ENCODE results near the gene ZNF865.
A peak's percentile ranks its signal among the peaks of the same experiment; 100 is the strongest.
"Not testable (repeated sequence)": the region's sequence is repeated elsewhere in the genome, so short reads cannot be mapped to it uniquely, and the experiment has no call there.

Gene ZNF865

DNA sequence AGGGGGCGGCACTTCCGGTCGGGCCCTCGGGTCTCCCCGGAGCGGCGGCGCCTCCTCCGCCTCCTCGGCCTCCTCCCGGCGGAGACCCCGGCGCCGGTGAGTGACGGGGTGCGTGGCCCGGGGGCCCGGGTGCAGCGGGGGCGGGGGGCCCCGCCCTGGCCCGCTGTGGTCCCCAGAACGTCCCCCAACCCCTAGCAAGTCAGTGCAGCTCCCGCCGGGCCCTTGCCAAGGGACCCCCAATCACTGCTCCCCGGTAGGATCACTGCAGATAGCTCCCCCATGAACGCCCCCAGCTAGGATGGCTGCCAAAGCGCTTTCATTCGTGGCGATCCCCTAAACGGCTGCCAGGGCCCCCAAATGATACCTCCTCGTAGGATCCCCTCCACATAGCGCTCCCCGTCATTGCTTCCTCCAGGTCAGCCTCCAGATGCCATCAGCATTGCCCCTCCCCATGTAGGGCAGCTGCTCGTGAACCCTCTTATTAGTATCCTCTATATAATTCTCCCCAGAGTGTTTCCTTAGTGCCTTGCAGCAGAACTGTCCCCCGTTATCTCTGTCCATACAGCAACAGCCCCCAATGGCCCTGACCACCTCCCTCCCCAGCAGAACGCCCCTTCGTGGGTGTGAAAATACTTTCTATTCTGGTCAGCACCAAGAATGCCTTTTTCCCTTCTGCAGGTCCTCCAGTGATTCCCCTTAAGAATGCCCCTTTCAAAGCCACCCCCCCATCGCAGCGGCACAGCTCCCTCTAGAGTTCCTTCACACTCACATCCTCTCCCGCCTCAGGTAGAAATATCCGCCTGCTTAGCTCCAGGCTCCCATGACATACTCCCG lies at the start of gene ZNF865:
Gene ZNF865 (plus strand): TSS at position 11 of the 834 bp plus-strand sequence. CDS start 7,972 bp downstream, outside the sequence.
- DNase-seq: peak; percentile 68

DNA sequence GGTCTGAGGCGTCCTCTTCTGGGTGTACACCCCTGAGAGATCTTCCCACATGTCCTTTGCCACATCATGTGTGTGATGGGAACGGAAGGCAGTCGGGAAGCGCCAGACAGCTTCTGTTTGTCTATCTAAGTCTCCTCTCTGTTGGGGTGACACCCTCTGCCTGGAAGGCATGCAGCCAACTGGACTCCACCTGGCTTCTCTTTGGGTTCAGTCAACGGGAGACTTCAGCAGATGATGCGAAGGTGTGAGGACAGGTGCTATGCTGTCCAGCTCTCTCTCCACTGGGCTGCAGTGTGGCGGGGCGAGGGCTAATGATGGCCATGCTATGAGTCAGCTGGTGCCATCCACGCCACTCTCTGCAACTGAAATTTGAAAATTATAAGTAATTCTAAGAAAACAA lies 45.8 kb upstream of the ZNF865 start:
- DNase-seq: no peak

DNA sequence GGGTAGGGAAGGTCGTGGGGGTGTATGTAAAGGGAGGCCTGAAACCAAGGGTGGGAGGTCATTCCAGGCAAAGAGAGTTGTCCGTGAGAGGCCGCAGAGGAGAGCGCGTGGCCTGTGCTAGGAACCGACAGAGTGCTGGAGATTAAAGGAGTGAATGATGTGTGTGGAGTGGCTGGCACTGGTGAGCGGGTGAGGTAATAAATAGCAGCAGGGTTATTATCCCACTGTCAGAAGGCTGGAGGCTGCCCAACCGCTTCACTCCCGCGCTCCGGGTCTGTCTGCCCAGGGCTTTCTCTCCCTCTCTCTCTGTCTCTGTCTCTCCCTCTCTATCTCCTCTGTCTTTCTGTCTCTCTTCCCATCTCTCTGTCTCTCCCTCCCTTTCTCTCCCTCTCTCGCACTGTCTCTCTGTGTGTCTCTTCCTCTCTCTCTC lies 42.2 kb upstream of the ZNF865 start:
- DNase-seq: no peak

DNA sequence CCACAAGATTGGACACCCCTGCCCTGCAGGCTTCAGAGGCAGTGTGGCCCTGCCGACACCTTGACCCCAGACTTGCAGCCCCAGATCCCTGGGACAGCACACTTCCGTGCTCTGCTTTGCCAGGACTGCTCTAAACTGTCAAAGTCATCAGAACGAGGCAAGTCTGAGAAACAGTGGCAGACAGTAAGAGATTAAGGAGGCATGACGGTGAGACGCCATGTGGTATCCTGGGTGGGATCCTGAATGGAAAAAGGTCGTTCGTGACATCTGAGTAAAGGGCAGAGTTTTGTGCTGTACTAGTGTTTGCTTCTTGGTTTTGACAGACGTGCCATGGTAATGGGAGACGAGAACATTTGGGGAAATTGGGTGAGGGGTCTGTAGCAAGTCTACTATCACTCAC lies 38.6 kb upstream of the ZNF865 start:
- DNase-seq: no peak

DNA sequence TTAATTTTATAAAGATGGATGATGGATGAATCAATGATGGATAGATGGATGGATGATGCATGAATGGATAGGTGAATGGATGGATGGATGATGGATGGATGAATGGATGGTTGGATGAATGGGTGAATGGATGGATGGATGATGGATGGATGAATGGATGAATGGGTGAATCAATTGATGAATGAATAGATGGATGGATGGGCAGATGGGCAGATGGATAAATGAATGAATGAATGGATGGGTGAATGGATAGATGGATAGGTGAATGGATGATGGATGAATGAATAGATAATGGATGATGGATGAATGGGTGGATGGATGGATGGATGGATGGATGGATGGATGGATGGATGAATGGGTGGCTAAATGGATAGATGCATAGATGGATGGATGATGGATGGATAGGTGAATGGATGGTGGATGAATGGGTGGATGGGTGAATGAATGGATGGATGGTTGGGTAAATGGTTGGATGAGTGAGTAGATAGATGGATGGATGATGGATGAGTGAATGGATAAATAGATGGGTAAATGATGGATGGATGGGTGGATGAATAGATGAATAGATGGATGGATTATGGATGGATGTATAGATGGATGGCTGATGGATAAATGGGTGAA lies 37.6 kb upstream of the ZNF865 start:
- DNase-seq: no peak

DNA sequence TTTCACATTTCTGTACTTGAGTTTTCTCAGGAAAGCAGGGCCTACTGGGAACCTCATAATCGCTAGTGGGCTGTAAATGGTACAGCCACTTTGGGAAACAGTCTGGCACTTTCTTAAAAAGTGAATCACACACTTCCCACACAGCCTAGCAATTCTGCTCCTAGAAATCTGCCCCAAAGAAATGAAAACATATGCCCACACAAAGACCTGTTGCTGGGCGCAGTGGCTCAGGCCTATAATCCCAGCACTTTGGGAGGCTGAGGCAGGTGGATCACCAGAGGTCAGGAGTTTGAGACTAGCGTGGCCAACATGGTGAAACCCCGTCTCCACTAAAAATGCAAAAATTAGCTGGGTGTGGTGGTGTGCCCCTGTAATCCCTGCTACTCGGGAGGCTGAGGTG lies 36.0 kb upstream of the ZNF865 start:
- DNase-seq: not testable (repeated sequence)

DNA sequence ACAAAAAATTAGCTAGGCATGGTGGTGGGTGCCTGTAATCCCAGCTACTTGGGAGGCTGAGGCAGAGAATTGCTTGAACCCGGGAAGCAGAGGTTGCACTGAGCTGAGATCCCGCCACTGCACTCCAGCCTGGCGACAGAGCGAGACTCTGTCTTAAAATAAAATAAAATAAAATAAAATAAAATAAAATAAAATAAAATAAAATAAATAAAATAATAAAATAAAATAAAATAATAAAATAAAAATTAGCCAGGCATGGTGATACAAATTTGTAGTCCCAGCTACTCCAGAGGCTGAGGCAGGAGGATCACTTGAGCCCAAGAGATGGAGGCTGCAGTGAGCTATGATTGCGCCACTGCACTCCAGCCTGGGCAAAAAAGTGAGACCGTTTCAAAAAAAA lies 31.5 kb upstream of the ZNF865 start:
- not testable (repeated sequence) for DNase-seq

DNA sequence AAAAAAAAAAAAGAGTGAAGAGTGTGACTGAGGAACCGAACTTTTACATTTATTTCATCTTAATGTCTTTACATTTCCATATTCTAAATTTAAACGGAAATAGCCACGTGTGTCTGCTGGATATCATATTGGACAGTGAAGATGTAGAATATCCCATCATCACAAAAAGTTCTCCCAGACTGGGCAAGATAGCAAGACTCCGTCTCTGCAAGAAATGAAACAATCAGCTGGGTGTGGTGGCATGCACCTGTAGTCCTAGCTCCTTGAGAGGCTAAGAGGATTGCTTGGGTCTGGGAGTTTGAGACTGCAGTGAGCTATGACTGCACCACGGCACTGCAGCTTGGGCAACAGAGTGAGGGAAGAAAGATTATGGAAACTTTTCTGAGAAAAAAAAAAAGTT lies 28.7 kb upstream of the ZNF865 start:
- DNase-seq: no peak

DNA sequence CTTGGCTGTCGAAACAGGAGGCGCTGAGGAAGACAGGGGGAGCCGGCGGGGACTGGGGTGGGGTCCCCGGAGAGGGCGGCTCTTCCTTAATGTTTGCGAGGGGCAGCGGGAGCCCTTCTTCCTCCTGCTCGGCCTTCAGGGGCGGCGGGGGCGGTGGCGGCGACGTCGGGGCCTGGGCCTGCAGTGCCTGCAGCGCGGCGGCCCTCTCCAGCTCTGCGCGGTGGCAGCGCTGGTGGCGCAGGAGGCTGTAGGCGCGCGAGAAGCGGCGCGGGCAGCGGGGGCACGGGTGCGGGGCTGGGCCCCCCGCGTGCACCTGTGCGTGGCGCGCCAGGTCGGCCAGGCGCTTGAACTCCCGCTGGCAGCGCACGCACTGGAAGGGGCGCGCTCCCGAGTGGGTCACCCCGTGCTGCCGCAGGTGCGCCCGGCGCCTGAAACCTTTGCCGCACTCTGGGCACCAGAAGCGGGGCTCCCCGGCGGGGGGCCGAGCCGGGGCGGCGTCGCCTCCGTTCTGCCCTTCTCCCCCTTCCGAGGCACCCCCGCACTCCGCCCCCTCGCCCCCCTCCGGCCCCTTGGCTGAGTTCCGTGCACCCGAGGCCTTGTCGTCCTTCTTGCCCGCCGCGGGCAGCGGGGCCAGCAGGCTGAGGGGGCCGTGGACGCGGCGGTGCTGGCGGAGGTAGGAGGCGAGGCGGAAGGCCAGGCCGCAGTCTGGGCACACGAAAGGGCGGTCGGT lies 27.3 kb upstream of the ZNF865 start:
- no peak for DNase-seq

DNA sequence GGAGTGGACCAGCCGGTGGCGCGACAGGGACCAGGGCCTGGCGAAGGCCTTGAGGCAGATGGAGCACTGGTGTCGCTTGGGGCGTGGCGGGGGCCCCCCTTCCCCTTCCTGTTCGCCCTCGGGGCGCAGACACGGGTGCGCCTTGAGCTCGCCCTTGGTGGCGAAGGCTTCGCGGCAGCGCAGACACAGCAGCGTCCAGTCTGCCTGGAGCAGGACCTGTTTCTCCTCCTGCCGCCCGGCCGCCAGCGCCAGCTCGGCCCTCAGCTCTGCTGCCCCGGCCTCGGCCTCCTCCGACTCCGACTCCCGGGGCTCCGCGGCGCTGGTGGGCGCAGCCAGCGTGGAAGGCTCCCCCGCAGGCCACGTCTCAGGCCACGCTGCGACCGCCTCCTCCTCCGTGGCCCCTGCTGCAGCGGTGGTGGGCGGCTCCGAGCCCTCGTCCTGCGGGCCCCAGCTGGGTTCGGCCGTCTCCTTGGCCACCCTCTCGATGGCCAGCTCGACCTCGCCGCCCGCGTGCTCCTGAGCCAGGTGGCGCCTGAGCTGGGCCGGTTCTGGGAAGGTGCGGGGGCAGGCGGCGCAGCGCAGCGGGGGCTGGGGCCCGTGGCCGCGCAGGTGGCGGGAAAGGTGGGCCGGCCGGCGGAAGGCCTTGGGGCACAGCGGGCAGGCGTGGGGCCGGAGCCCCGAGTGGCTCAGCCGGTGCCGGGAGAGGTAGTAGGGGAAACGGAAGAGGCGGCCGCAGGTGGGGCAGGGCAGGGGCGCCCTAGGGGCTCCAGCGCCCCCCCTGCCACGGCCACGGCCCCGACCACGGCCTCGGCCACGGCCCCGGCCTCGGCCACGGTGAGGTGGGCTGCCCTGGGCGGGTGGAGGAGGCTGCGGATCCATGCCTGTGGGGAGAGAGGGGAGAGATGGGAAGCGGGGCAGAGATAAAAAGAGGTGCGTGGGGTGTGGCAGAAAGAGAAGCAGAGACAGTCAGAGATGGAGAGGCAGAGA lies 26.4 kb upstream of the ZNF865 start:
- no peak for DNase-seq

DNA sequence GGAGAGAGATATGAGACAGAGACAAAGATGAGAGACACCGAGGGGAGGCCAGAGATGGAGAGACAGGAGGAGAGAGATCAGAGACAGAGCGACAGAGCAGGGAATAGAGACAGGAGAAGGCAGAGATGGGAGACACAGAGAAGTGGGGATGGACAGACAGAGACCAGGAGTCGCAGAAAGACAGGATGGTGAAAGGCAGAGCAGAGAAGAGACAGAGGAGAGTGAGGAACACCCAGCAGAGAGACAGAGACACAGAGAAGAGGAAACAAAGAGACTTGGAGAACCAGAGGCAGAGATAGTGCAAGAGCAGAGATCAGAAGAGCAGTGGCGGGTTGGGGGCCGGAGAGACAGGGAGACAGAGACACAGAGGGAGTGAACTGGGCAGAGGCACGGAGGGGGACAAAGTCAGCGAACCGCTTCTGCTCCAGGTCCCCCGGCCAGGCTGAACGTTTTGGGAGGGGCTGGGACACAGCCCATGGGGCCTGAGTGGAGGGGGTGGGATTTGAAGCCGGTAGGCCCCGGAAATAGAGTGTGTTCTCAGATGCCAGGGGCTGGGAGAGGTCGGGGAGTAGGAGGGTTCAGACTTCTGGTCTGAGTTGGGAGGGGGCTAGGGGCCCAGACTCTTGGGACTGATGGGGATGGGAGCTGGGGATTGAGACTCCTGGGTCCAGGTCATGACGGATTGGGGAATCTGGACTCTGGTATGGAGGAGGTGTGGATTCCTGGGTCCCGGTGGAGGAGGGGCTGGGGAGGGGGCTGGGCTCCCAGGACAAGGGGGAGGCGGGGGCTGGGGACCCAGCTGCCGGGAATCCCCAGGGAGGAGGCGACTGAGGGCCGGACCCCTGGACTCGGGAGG lies 25.5 kb upstream of the ZNF865 start:
- DNase-seq: no peak

DNA sequence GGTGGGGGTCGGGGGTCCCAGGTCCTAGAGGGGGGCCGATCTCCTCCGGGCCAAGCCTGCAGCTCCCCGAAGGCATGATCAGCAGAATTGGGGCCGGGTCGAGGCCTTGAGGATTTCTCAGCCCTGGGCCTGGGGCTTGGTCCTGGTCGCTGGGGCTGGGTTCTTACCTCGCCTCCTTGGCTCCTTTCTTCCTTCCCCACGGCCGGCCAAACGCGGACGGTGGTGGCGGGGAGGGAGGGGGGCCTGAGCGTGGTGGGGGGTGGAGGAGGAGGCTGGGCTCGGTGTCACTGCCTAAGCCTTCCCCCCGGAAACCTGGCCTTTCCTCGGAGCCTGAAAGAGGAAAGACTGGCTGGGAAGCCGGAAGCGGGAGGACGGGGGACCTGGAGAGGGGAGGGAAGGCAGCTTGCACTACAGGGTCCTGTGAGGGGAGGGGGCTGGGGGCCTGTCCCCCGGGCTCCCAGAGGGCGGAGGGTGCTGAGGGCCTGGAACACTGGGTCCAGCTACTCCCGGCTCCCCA lies 24.8 kb upstream of the ZNF865 start, which contains the start of gene ZNF579:
Gene ZNF579 (minus strand): TSS at position 221 of the 517 bp plus-strand sequence. CDS start 1,209 bp downstream, outside the sequence.
- peak; percentile 87 for DNase-seq

DNA sequence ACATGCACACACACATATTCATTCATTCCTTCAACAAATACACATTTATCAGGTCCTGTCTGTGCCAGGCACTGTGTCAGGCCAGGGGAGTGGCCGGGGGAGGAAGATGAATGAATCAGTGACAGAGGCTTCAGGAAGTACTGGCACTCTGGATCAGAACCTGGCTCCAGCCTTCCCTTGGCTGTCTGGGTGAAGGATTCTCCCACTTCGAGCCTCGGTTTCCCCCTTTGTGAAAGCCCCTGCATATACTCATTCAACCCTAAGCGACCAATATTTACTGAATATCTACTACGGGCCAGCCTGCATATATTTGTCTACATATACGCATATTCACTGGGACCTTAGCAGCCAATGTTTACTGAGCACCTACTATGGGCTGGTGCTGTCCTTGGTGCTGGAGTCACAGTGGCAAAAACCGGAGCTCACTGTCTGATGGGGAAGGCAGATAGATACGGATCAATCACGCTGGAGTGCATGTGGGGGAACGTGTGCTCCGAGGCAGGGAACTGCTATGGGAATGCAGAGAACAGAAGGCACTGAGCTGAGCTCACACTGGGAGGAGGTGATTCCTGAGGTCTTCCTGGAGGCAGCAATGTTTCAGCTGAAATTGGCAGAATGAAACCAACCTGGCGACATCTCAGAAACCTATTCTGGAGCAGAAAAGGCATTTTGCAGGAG lies 24.2 kb upstream of the ZNF865 start:
- DNase-seq: no peak

DNA sequence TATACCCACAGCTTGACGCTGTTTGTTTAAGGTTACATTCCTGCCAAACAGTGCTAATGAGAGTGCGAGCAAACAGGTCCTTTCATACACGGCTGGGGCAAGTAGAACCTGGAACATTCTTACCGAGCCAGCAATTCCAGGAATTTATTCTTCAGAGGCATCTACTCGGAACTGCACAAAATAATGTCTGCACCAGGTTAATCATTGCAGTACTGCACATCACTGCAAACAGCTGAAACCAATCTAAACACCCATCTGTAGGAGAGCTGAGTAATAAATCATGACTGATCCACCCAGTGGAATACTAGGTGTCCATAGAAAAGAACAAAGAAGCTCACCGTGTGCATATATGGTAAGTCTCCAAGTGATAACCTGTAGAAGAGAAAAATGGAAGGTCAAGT lies 23.6 kb upstream of the ZNF865 start:
- DNase-seq: peak; percentile 6

DNA sequence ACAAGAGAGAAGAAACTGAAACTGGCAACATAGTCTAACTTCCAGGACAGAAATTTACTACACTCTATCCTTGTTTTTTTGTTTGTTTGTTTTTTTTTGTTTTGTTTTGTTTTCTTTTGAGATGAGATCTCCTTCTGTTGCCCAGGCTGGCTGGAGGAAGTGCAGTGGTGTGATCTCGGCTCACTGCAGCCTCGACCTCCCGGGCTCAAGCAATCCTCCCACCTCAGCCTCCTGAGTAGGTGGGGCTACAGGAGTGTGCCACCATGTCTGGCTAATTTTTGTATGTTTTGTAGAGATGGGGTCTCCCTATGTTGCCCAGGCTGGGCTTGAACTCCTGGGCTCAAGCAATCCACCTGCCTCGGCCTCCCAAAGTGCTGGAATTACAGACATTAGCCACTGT lies 23.2 kb upstream of the ZNF865 start:
- not testable (repeated sequence) for DNase-seq

DNA sequence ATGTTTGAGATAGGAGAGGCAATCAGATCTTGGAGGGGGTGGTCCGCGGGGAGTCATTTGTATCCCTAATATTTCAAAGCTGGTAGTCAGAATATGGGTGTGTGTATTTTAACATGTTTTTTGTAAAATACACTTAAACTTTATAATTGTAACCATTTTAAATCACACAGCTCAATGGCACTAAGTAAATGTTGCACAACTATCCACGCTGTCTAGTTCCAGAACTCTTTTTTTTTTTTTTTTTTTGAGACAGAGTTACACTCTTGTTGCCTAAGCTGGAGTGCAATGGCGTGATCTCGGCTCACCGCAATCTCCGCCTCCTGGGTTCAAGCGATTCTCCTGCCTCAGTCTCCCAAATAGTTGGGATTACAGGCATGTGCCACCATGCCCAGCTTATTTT lies 21.6 kb upstream of the ZNF865 start:
- not testable (repeated sequence) for DNase-seq

DNA sequence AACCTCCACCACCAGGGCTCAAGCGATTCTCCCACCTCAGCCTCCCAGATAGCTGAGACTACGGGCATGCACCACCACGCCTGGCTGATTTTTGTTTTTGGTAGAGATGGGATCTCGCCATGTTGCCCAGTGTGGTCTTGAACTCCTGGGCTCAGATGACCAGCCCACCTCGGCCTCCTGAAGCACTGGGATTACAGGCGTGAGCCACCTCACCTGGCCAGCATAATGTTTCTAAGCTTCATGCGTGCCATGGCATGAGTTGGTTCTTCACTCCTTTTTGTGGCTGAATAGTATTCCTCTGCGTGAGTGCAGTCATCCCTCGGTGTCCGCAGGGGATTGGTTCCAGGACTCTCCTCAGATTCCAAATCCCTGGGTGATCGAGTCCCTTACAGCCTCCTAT lies 20.6 kb upstream of the ZNF865 start:
- DNase-seq: no peak

DNA sequence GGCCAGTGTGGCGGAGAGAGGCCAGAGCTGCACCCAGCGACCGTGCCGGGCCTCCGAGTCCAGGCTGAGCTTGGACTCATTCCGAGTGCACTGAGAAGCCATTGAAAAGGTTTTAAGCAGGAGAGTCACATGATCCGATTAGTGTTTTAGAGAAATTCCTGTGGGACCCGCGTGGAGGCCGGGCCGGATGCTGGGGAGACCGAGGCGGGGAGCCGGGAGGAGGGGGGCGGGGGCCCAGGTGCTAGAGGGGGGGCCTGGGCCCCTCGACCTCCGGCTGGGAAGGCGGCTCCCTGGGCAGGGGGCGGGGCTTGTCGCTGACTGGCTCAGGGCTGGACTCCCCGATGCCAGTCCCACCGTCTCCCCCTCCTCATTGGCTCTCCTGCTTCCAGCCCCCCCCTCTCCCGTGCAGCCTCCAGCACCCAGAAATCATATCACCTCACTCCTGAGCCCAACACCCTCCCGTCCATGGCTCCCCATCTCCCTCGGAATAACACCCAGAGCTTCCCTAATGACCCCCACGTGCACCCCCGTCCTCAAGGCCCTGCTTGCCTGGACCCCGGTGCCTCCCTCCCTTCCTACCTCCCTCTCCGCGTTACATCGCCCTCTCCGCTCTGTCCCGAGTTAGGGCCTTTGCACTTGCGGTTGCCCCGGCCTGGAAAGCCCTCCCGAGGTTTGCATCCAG lies 19.6 kb upstream of the ZNF865 start:
- DNase-seq: peak; percentile 58

DNA sequence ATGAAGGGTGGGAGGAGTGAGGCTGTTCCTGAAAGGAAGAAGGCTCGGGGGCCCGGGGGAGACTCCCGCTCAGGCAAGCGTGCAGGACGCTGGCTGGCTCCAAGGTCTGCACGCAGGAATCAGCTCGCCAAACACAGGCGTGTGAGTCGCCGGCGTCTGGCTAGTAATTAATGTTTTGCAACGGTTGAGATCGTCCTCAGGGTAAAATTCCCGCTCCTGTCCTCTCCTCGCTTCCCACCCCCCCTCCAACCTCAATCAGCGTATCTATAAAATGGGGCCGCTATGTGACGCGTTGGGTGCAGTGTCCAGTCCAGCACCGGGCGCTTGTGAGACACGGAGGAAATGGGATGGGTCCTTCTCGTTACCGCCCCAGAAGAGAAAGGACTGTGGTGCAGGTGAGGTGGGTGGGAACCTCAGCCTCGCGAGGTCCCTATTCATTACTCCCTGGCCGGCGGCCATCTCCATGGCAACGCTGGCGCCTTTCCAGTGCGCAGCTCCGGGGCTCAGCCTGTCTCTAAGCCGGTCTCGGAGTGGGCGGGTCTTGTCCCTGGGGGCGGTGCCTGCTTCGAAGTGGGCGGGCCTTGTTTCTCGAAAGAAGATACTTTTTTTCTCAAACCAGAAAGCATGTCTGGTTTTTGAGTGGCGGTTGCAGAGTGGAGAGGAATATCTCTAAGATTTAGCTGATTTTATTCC lies 18.3 kb upstream of the ZNF865 start:
- DNase-seq: peak; percentile 92

All from NCI-H510A treated with DMSO at 0.1 percent for 48 hours (cell line).